Nephron progenitor cell (in vitro differentiated cells): ENCODE data around the gene TLR9.

Experiments used
- DNase-seq: peaks from one replicate; pipeline ENCODE4 v3.0.0; 2021
- H3K27ac Mint-ChIP-seq: 2 replicates; pipeline ENCODE4 v1.8.0; 2021; ENCODE audit warnings: mild to moderate bottlenecking, moderate library complexity, mixed read lengths
- H3K27me3 Mint-ChIP-seq: 2 replicates; pipeline ENCODE4 v1.8.0; 2021; ENCODE audit warnings: mild to moderate bottlenecking, low read depth, mixed read lengths; ENCODE audit not compliant: poor library complexity
- H3K36me3 Mint-ChIP-seq: 2 replicates; pipeline ENCODE4 v1.8.0; 2021; ENCODE audit warnings: low read depth, mixed read lengths
- H3K4me1 Mint-ChIP-seq: 2 replicates; pipeline ENCODE4 v1.8.0; 2021; ENCODE audit warnings: mixed read lengths
- H3K4me3 Mint-ChIP-seq: 2 replicates; pipeline ENCODE4 v1.8.0; 2021; ENCODE audit warnings: mild to moderate bottlenecking, moderate library complexity, mixed read lengths
- H3K9me3 Mint-ChIP-seq: 2 replicates; pipeline ENCODE4 v1.8.0; 2021; ENCODE audit warnings: mild to moderate bottlenecking, moderate library complexity, mixed read lengths
- CTCF ChIP-seq: fragments of 200-600 bp; sonication (generic); IDR thresholded peaks from 2 replicates; pipeline ENCODE4 v1.5.0; 2021; ENCODE audit warnings: antibody characterized with exemption

TLR9 gene

GRCh38 chr3:52211268-52211891 lies 14.1 kb downstream of the TLR9 start:
- DNase-seq: no peak
- H3K27ac Mint-ChIP-seq: no peak overlapping the region
- H3K27me3 Mint-ChIP-seq: peaks cover 2% of the 10 kb centered on the region
- TF ChIP-seq CTCF: no peak
- H3K4me1 Mint-ChIP-seq: no peaks in the 10 kb centered on the region
- H3K4me3 Mint-ChIP-seq: no peak overlapping the region
- peaks cover 83% of the 10 kb centered on the region for H3K36me3 Mint-ChIP-seq
- H3K9me3 Mint-ChIP-seq: no peaks in the 10 kb centered on the region

GRCh38 chr3:52210550-52211046 lies 14.8 kb downstream of the TLR9 start:
- Mint-ChIP-seq H3K4me1 (no peaks in the 10 kb centered on the region), H3K9me3 (no peaks in the 10 kb centered on the region), H3K27ac (no peak overlapping the region), H3K36me3 (peaks cover 89% of the 10 kb centered on the region), H3K27me3 (peaks cover 2% of the 10 kb centered on the region), H3K4me3 (no peak overlapping the region)
- no peak for TF ChIP-seq CTCF
- DNase-seq: no peak

GRCh38 chr3:52210037-52210436 lies 15.4 kb downstream of the TLR9 start:
- no peak for TF ChIP-seq CTCF
- H3K27ac Mint-ChIP-seq: no peak overlapping the region
- H3K27me3 Mint-ChIP-seq: peaks cover 2% of the 10 kb centered on the region
- no peak overlapping the region for H3K4me3 Mint-ChIP-seq
- H3K9me3 Mint-ChIP-seq: no peaks in the 10 kb centered on the region
- DNase-seq: no peak
- no peaks in the 10 kb centered on the region for H3K4me1 Mint-ChIP-seq
- peaks cover 89% of the 10 kb centered on the region for H3K36me3 Mint-ChIP-seq

GRCh38 chr3:52208556-52208955 lies 16.9 kb downstream of the TLR9 start:
- H3K36me3 Mint-ChIP-seq: peaks cover 95% of the 10 kb centered on the region

GRCh38 chr3:52205727-52206372 lies 19.6 kb downstream of the TLR9 start:
- DNase-seq: no peak

More at GRCh38 chr3:52208556-52208955, 16.9 kb downstream of the TLR9 start:
- Mint-ChIP-seq H3K27ac (no peak overlapping the region), H3K4me1 (no peaks in the 10 kb centered on the region), H3K27me3 (peaks cover 2% of the 10 kb centered on the region), H3K9me3 (no peaks in the 10 kb centered on the region), H3K4me3 (no peak overlapping the region)
- no peak for DNase-seq
- TF ChIP-seq CTCF: no peak

More at GRCh38 chr3:52205727-52206372, 19.6 kb downstream of the TLR9 start:
- no peaks in the 10 kb centered on the region for H3K9me3 Mint-ChIP-seq
- no peak overlapping the region for H3K27ac Mint-ChIP-seq
- H3K36me3 Mint-ChIP-seq: peaks cover 96% of the 10 kb centered on the region
- H3K4me3 Mint-ChIP-seq: no peak overlapping the region
- H3K4me1 Mint-ChIP-seq: no peaks in the 10 kb centered on the region
- H3K27me3 Mint-ChIP-seq: no peaks in the 10 kb centered on the region
- TF ChIP-seq CTCF: no peak
